Raji (cell line): ENCODE data around the gene WNK3.

Experiments
- POLR2A ChIP-seq: IDR thresholded peaks from 2 replicates; pipeline ENCODE4 v1.6.1; 2011; ENCODE audit warnings: low read depth, low read length, control low read depth; ENCODE audit not compliant: insufficient read depth

WNK3 gene

DNA sequence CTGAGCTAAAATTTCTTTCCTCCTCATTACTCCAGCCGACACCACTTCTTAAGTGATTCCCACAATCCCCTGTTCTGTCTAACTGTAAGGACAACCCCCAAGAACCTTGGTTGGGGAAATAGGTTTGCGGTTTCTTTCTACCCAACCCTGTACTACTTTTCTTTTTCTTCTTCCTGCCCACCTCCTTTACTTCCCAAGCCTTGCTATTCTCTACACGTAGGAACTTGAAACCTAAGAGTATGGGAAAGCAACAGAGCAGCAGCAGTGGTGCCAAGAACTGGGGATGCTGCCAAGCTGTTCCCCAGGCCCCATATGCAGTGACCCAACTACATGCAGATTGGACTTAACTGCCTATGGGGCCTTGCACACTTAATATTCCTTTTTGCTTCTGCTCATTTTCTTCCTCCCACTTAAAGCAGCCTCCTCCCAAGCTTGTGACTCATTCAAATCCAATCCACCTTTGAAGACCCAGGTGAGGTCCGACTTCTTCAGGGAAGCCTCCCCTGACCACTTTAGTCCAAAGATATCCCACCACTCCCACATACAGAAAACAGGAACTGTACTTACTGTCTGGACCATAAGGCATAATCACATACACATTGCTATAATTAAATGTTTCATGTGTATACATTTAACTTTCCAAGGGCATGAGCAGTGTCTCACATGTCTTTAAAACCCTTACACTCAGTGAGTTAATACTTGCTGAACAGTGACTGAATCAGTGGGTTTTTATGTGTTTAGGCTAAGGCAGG is 176.5 kb downstream of the WNK3 start:
- no peak for TF ChIP-seq POLR2A

DNA sequence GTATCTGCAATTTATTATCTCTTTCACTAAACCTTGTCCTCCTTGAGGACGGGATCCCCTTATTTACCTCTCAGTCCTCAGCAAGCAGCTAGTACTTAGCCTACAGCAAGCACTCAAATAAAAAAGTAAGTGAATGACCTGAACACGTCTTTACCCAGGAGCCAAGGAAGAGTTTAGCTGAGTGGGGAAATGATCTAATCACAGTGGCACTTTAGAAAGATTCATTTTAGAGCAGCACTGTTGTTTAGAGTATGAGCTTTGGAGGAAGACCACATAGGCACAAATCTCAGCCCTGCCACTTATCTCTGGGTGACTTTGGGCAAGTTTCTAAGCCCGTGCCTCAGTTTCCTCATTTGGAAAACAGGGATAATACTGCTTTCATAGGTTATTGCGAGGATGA is 177.4 kb downstream of the WNK3 start:
- TF ChIP-seq POLR2A = no peak

- no peak for TF ChIP-seq POLR2A
Observed at GRCh38 chrX:54178100-54178940, 179.5 kb downstream of the WNK3 start.

GRCh38 chrX:54177306-54177705 is 180.5 kb downstream of the WNK3 start:
- TF ChIP-seq POLR2A = no peak

- TF ChIP-seq POLR2A = no peak
Observed at GRCh38 chrX:54173791-54174190, 184.1 kb downstream of the WNK3 start.

DNA sequence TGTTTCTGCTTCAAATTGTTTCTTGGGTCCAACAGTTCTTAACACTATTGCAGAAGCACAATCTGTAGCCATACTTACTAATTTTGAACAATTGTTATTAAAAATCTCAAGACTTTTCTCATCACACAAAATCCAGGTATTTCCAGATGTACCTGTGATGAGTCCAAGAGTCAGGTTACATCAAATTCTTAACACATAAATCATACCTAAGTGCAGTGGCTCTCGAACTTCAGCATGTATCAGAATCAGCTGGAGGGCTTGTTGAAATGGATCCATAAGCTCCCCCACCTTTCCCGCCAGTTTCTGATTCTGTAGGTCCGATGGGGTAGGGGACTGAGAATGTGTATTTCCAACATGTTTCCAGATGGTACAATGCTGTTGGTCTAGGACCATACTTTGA is 185.4 kb downstream of the WNK3 start:
- TF ChIP-seq POLR2A = no peak

DNA sequence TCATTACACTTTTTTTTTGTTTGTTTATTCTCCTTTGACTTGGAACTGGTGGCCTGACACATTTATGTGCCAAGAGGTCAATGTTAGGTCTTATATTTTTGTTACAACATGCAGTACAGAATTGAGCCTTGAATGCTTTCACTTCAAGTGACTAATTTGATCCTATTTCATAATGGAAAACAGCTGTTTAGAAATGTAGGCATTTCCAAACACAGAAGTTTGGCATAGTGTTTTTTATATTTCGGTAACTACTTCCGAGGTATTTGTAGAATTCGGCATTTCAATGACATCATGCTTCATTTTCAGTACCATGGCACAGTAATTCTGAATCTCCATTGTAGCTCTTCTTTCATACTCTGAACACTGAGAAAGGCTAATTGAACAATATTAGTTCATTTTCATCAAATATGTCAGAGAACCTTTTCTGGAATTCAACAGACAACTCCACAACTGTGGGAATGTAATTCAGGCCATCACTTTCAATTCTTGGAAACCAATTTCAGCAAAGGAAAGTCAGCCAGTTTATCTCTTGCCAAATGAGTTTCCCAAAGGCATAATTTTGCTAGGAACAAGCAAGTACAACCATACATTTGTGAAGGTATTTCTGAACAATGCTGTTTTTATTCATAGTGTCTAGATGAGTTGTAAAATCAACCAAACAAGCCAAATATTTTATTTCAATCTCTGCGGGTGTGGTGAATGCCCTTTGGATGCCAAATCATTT is 186.2 kb downstream of the WNK3 start:
- no peak for TF ChIP-seq POLR2A

- no peak for TF ChIP-seq POLR2A
Observed at GRCh38 chrX:54171091-54171490, 186.8 kb downstream of the WNK3 start.

- TF ChIP-seq POLR2A = no peak
Observed at GRCh38 chrX:54166915-54167314, 190.9 kb downstream of the WNK3 start.

DNA sequence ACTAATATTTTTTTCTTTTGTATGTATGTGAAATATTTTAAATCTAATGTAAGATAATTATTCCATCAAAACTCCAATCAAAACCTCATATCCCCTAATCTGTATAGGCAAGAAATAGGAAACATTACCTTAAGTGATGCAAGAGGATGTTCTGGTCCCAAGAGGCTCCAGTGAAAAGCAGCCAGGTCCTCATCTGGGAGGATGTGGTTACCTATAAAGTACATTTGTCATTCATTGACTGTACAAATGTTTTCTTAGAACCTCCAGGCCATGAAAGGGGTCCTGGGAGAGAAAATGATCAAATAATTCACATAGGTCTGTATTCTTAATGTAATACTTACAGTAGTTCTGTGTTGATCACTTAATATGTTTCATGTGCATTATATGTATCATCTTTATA is 200.3 kb downstream of the WNK3 start:
- TF ChIP-seq POLR2A = no peak
